HepG2 (cell line): ENCODE measurements around the gene KLF3. TPM values are rescaled to one million over a fixed set of nuclear protein-coding genes. Genes with fewer than 3 reads are reported as not detected.

Experiments
- HNF1A ChIP-seq, 2 experiments: sonication (generic) in 1 of 2; formaldehyde crosslinking in 1 of 2; IDR thresholded peaks; 2 replicates each; pipeline versions ENCODE4 v1.4.0 to v1.6.1; 2016 to 2020; ENCODE audit warnings: borderline replicate concordance in 1 of 2, low read depth in 1 of 2, mild to moderate bottlenecking in 1 of 2, missing genetic modification reagents in 1 of 2
- HNRNPK ChIP-seq: fragments of 200-400 bp; formaldehyde crosslinking; IDR thresholded peaks from 2 replicates; pipeline ENCODE4 v1.6.1; 2018; ENCODE audit warnings: low read length, low read depth, moderate library complexity, mild to moderate bottlenecking; ENCODE audit not compliant: poor library complexity, severe bottlenecking
- LCORL ChIP-seq, 2 experiments: fragments of 450-650 bp in 1 of 2; sonication (generic) in 1 of 2; formaldehyde crosslinking in 1 of 2; IDR thresholded peaks; 2 replicates each; pipeline versions ENCODE4 v1.5.0 to v1.6.1; 2017 to 2020; ENCODE audit warnings: antibody characterized with exemption in 1 of 2, missing genetic modification reagents in 1 of 2
- MAZ ChIP-seq, 2 experiments: sonication (generic) in 1 of 2; formaldehyde crosslinking in 1 of 2; IDR thresholded peaks; 2 replicates each; pipeline versions ENCODE4 v1.5.0 to v1.6.1; 2012 to 2020; ENCODE audit warnings: low read depth in 2 of 2, mild to moderate bottlenecking in 2 of 2, borderline replicate concordance in 1 of 2, improper control_type of control experiment in 1 of 2, low read length in 1 of 2, missing genetic modification reagents in 1 of 2, moderate library complexity in 1 of 2
- REST ChIP-seq, 2 experiments: IDR thresholded peaks; 2 replicates each; pipeline ENCODE4 v1.6.1; 2011 to 2012; ENCODE audit warnings: low read length in 2 of 2, borderline replicate concordance in 1 of 2, low read depth in 1 of 2, mild to moderate bottlenecking in 1 of 2, moderate library complexity in 1 of 2
- TEF ChIP-seq: sonication (generic); formaldehyde crosslinking; IDR thresholded peaks from 2 replicates; pipeline ENCODE4 v1.5.0; 2020; ENCODE audit warnings: missing genetic modification reagents
- THRA ChIP-seq: sonication (generic); formaldehyde crosslinking; IDR thresholded peaks from 2 replicates; pipeline ENCODE4 v1.4.0; 2020; ENCODE audit warnings: missing genetic modification reagents, borderline replicate concordance
- YY1 ChIP-seq: IDR thresholded peaks from 2 replicates; pipeline ENCODE4 v1.6.1; 2011; ENCODE audit warnings: low read length, low read depth, moderate library complexity, mild to moderate bottlenecking; ENCODE audit not compliant: insufficient read depth, insufficient replicate concordance
- ZNF768 ChIP-seq: sonication (generic); formaldehyde crosslinking; IDR thresholded peaks from 2 replicates; pipeline ENCODE4 v1.4.0; 2020; ENCODE audit warnings: missing genetic modification reagents
- ZNF773 ChIP-seq: sonication (generic); formaldehyde crosslinking; IDR thresholded peaks from 2 replicates; pipeline ENCODE4 v1.4.0; 2020; ENCODE audit warnings: missing genetic modification reagents, borderline replicate concordance
- ZNF800 ChIP-seq: sonication (generic); formaldehyde crosslinking; IDR thresholded peaks from 2 replicates; pipeline ENCODE4 v1.4.0; 2020; ENCODE audit warnings: missing genetic modification reagents
- ZSCAN20 ChIP-seq: sonication (generic); formaldehyde crosslinking; IDR thresholded peaks from 2 replicates; pipeline ENCODE4 v1.4.0; 2020; ENCODE audit warnings: missing genetic modification reagents, mild to moderate bottlenecking, borderline replicate concordance
- ZSCAN21 ChIP-seq: sonication (generic); formaldehyde crosslinking; IDR thresholded peaks from 2 replicates; pipeline ENCODE4 v1.8.0; 2022; ENCODE audit warnings: mild to moderate bottlenecking, missing genetic modification reagents, moderate library complexity, borderline replicate concordance
- polyA plus RNA-seq, 8 experiments: library from polyadenylated mRNA; depleted of rRNA in 3 of 8; stranded (reverse) in 7 of 8; unstranded in 1 of 8; fragments of >200 nt; fragmentation: Illumina TruSeq in 4 of 8; extraction: Trizol in 4 of 8; gene quantifications; 2 replicates each; pipeline versions ENCODE4 v1.2.1 to v1.2.3, GENCODE V29; 2011 to 2016; ENCODE audit warnings: low read depth in 4 of 8, missing spikeins in 1 of 8, mixed read lengths in 1 of 8; ENCODE audit not compliant: insufficient read depth in 1 of 8
- total RNA-seq, 5 experiments: library from RNA; depleted of rRNA; stranded (reverse); fragments of >200 nt; fragmentation: Illumina TruSeq; extraction: Trizol; gene quantifications; 2 replicates each; pipeline ENCODE4 v1.2.3, GENCODE V29; 2016; ENCODE audit warnings: low read depth in 1 of 5

Gene KLF3
- total and polyA plus RNA-seq, 2 of the 13 experiments (the other 11 are each of a cell fraction or from before 2014, with no cell fraction given): 29.1 to 37.8 TPM

- no peak for TF ChIP-seq THRA (CRISPR knock-in tag)
- TF ChIP-seq ZSCAN20: no peak
- TF ChIP-seq HNRNPK: no peak
- no peak for TF ChIP-seq ZSCAN21 (CRISPR knock-in tag)
- no peak for TF ChIP-seq TEF (CRISPR knock-in tag)
- no peak for TF ChIP-seq REST (IDR thresholded peaks at IDR 0.05; ENCODE audit: borderline replicate concordance in 1 of 2, low read depth in 1 of 2, low read length in 2 of 2)
- no peak for TF ChIP-seq MAZ (IDR thresholded peaks at IDR 0.05; ENCODE audit: borderline replicate concordance, low read depth, low read length)
- TF ChIP-seq MAZ (CRISPR knock-in tag; IDR thresholded peaks at IDR 0.05; ENCODE audit: low read depth): peak; percentile 59
- TF ChIP-seq ZNF800 (CRISPR knock-in tag): 0 out of 2 replicates have a peak, but pooled peaks have one; percentile 65
- peak; percentile 35 for TF ChIP-seq YY1
- TF ChIP-seq HNF1A (IDR thresholded peaks at IDR 0.05; ENCODE audit: low read depth): no peak
- no peak for TF ChIP-seq HNF1A (CRISPR knock-in tag; IDR thresholded peaks at IDR 0.05; ENCODE audit: borderline replicate concordance)
- TF ChIP-seq ZNF773: no peak
- peak; percentile 88 for TF ChIP-seq ZNF768 (CRISPR knock-in tag)
- no peak for TF ChIP-seq LCORL (IDR thresholded peaks at IDR 0.05)
- TF ChIP-seq LCORL (CRISPR knock-in tag; IDR thresholded peaks at IDR 0.05): no peak; the same call in 1 of the 2 replicates
Measured at GRCh38 chr4:38730830-38731646, 67.0 kb downstream of the KLF3 start (continued).
